Activated naive CD4-positive, alpha-beta T cell treated with Interleukin-2 at 50 U/mL for 16 hours (primary cell): Measurements from ENCODE around the gene UQCC5.

Source experiments
- DNase-seq: peaks from one replicate; pipeline ENCODE4 v3.0.0-alpha.2; 2020

The UQCC5 gene

DNA sequence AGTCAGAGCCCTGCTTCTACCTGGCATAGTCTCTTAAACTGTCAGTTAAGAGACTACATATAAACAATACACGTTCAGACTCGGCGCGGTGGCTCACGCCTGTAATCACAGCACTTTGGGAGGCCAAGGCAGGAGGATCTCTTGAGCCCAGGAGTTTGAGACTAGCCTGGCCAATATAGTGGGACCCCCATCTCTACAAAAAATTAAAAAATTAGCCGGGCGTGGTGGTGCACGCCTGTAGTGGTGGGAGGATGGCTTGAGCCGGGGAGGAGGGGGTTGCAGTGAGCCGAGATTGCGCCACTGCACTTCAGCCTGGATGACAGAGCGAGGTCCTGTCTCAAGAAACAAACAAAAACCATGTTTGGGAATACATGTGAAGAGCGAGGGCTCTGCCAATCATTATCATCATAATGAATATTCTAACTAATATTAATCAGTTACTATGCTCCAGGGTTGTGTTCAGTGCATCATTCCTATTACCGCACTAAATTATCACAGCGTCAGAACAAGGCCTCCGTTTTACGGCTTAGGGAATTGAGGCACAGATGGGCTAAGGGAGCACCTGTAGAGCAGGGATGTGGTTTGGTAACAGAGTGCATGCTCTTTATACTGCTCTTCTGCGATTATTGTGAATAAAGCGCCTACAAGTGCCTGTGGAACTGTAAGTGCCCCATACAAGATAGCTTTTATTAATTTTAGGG lies 844 bp upstream of the UQCC5 start:
- no peak for DNase-seq

DNA sequence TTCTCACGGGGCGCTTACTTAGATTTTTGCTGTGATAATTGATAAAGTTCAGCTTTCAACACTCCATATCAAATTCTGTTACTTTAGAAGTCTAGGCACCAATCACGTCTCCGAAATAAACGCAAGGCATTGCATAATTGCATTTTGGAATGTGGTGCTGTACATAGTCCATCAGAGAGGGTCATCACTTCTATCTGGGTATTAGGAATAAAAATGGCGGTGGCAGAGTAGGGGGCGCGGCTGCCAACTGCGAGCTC lies 365 bp upstream of the UQCC5 start:
- no peak for DNase-seq

DNA sequence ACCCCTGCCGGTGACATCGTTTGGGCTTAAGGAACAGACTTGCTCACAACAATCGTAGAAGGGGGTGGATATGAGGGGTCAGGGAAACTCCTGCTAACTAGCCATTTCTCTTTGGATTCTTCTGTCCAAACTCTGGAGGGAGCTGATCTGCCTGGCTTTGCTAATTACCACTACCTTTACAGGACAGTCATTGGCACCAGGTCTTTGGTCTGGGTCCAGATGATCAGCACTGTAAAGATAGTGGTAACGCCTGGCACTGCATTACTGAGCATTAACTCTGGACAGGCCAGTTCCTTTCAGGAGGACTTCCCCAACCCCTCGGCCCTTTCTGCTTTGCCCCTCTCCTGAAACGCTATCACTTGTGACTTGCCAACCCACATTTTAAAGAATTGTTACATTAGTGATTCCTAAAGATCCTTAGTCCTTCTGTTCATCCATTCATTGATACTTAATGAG lies 788 bp downstream of the UQCC5 start:
- DNase-seq, result no peak

DNA sequence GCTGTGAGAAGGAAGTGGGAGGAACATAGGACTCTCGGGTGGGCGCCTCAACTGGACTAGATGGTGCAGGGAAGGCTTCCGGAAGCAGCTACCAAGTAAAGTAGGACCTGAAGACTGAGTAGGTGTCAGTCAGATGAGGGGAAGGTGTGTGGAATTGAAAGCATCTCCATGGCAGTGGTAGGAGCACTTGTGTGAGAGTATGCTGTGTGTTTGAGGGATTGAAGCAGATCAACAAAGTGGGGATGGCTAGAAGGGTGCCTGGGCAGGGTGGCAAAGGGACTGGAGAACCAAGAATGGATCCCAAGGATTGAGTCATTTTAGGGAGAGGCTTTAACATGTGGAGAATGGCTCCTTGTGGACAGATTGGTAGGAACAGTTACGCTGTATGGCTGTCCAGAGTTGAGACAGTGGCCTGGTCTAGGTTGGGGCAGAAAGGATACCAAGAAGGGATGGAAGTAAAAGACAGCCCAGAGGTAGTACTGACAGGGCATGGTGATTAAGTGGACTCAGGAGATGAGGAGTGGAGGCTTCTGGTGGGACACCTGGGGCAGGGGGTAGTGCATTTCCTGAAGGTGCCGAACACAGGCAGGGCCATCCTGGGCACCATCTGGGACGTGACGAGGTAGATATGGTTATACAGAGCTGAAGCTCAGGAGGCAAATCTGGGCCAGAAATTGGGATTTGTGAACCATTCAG lies 1.5 kb downstream of the UQCC5 start:
- DNase-seq, result no peak

DNA sequence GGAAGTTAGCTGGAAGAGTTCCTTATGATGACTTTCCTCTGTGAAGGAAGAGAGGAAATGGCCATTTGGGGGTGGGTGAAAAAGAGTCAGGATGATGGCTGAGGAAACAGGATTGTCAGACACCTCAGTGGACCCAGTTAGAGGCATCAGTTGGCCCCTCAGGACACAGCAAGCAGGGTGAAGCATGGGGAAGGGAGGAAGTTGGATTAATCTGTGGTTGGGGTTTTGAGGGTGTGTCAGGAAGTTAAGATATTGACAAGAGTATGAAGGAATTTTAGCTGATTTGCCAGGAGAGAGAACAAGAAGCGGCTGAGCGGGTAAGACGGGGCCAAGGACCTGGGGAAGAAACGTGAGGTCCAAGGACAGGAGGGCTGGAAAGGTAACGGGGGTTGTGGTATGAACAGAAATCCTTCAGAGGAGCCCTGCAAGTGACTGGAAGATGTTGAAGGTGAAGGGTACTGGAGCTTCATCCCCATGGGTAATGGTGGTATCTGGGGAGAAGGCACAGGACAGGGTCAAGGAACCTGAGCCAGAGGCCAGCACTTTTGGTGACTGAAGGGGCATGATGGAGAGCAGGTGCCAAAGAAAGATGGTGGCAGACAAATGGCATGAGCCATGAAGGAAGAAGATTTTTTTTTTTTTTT lies 2.7 kb downstream of the UQCC5 start:
- no peak for DNase-seq

DNA sequence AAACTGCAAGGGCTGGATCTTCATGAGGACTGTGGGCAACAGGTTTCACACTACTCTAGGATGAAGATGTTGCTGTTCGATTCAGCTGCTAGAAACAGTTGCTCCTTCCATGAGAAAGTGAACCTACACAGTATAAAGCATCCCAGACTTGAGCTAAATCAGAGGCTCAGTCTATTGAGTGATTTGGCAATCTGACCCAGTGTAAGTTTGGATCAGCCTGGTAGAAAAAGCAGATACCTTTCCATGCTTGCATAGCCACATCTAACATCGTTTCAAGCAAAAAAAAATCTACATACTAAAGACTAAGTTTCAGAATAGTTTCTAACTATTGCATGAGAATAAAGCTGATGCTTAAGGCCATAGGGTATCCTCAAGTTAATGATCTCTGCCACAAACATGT lies 4.6 kb downstream of the UQCC5 start:
- no peak for DNase-seq

DNA sequence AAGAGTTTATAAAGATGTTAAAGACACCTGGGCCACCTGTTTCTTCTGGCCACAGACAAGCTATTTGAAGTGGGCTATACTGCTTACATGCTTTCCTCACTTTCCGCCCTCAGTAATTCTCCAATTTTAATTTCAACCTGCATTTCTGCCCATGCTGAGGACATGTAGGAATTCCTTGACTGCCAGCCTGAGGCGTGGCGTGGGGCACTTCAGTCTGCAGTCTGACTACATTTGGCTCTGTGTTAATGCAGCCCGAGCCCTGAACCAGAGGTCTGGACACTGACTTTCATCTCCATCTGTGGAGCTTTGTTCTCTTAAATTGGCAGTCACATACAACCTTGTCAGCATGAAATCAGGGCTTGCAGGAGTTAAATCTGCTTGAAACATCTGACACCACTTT lies 8.5 kb downstream of the UQCC5 start:
- DNase-seq, result no peak

DNA sequence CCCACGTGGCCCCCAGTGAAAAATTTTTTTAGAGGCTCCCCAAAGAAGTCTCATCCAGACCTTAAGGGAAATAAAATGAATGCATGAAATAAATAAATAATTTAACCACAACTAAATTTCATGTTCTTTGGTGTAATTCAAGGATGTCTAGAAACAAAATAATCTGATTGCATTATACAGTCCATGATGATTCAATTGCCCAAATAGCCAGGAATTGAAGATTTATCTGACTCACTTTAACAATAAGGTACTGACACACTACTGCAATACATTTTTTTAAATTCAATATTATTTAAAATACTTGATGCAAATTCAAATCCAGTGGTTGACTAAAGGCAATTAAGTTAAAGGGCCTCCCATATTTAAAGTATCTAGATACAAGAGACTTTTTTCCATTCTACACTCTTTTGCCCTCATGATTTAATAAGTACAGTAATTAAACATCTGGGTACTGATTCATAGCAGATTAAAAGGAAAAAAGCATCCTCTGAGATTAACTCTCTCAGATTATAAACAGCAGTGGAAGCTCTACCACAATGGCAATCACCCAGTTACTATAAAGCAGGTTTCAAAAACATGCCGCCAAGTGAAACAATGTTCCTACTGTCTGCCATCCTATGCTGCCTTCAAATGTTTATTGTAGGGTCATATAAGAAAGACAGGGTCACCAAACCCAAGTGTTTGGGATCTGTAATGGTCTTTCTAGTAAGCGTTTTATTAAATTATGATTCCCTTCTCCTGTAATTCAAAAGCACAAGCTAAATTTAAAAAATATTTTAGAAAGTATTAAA lies 9.9 kb downstream of the UQCC5 start:
- no peak for DNase-seq

DNA sequence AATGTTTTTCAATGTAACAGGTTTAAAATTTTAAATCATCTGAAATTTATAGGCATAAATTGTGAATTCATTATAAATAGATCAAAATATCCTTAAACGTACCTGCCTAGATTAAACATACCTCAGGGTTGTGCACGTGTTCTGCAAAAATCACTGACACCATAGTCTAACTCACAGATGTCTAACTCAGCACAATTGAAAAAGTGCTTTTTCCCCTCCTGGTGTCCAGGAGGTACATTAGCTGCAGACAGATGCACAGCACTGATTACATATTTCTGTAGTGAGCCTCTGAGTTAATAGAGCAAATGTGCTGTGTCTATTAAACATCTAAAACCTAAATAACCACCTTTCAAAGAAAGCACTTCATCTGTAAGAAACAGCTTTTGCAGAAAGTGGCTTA lies 10.7 kb downstream of the UQCC5 start:
- DNase-seq, result no peak

DNA sequence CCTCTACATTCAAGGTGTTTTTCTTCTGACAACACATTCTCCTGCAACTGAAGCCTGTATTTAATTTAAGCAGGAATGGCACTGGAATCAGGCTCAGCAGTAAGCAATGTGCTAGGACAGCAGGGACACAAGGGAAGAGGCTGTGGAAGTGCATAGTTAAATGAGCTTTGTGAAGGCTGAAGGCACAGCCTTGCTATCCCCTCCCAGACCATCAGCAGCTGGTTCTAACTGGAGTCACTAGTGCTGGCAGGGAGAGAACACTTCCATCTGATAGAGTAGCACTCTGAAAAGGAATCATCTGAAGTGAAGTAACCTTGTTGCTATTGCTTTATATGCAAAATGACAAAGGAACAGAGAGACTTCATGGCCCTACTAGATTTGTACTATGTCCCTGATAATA lies 14.7 kb downstream of the UQCC5 start:
- no peak for DNase-seq

DNA sequence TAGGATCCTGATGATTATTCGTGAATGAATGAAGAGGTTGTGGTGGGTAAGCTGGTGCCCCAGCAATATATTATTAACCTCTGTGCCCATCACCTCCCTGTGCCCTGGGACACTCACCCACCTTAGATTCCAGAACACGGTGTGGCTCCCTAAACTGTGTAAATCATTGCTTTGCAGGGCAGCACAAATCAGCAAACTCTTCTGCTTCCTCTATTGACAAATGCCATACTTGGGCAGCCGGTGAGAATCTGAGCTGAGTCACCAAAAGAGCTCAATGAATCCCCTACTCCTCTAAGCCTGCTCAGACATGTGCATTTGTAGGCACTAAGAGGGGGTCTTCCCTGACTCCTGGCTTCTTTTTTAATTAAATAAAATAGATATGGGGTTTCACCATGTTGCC lies 15.7 kb downstream of the UQCC5 start:
- DNase-seq, result no peak

DNA sequence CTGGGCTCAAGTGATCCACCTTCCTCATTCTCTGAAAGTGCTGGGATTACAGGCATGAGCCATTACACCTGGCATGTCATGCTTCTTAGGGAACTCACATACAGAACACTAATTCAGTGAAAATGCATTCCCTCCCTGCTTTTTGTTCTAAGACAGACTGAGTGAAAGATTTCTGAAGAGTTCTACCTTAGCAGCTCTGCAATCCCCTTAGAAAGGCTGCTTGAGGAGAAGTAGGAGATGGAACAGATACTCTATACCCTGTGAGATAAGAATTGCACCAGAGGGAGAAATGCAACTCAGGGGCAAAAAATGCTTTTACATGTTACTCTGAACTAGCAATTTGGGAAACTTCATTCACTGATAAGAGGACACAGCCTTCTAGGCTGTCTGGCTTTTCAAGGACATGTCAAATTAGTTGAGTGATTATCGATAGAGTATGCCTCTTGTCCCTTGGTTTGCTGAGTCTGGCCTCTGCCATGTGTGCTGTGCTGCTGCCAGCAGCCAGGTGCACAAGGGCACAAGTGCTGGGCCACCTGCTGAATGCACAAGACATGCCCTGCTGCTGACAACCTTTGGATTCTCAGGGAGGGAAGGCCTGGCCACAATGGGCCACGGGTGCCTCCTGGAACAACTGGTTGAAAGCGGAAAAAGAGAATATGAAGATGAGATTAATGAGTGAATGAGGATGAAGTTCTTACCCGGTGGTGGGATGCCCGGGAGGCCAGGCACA lies 17.8 kb downstream of the UQCC5 start:
- DNase-seq, result no peak

DNA sequence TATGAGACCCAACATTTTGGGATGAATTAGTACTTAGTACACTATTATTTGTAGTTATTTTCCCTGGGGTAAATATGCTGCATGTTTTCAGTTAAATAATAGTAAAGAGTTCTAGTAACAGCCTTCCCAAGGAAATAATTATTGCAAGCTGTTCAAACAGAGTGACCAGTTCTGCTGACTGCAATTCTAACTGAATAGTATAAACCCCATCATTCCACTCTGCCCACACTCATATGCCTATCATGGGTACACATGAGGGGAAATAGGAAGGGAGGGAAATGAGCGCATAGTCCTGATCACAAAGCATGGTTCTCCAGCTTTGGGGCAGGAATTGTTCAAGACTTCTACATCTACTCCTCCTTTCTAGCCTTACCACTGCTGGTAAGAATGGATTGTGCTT lies 18.7 kb downstream of the UQCC5 start:
- DNase-seq, result no peak

DNA sequence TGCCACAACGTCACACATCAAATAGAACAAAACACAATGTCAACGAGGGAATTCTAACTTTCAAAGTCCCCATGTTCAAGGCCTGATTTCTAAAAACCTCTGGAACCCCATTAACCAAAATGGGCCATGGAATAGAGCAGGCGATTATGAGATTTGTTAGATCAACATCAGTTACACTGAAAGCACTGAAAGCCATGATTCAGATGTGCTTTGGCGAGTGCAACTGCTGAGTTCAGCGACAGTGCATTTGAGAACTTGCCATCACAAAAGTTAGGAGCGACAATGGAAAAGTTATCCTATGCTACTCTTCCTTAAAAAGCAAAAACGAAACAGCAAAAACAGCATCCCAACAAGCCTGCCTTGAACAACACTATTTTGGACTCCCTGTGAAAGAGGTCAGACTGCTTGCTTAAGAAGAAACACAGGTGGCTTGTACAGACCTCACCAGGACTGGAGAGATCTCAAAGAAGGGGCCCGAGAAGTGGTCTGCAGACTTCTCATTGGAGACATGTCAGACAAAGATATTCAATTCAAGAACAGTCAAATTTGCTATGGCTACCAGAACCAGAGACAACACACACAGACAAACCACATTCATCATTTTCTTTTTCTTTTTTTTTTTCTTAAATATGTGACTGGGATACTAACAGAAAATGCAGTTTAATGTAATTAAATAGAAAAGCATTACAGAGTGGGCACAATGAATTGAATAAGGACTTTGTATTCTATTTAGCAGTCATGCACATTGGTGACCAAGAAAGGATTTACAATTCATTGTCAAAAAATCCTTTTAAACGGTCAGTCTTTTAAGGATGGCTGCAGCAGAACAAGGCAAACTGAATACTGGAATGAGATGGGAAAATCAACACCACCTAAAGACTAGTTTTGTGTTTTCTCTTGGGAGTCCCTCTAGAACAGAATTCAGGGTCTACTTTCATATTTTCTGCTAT lies 20.9 kb downstream of the UQCC5 start:
- no peak for DNase-seq

DNA sequence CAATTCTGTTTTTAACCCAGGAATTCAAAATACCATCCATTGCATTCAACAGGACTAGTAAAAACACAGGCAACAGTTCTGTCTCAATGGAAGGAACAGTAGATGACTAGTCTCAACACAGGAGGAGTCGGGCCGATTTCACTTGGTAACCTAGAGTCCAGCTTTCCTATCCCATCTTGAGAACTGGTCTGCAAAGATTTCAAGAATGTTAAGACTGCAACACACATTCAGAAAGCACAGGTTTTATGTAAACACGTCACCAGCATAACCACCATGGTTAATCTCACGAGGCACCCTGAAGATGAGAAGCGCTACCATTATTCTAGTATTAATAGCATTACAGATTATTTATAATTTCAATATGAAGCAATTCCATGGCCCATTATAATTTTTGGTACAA lies 22.0 kb downstream of the UQCC5 start:
- no peak for DNase-seq

DNA sequence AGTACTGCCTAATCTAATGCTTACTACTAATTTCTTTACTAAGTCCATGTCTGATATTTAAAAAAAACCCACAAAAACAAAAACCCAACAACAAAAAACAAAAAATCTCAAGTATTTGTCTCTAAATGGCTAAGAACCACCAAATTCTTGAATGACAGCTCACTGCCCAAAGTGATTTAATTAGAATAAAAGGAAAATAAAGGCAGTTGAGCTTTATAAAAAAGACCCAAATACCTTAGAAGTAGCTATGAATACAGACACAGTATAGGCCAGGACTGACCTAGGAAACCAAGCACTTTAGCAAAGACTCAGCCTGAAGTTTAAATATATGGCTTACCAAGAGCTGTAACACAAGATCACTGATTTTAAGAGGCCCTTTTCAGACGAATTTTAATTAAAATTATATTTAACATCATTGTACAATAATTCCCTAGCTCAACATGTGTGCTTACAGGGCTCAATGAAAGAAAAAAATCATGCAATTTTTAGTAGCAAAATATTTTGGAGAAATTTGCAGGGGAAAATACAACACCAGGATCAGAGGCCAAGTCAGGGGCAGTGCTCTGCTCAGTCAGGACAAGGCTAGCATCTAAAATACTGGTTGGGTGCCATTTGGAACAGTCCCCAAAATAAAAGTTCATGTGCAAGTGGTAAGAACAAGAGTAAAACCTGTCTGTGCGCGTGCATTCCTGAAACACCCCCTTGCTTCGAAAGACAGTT lies 24.8 kb downstream of the UQCC5 start:
- no peak for DNase-seq

DNA sequence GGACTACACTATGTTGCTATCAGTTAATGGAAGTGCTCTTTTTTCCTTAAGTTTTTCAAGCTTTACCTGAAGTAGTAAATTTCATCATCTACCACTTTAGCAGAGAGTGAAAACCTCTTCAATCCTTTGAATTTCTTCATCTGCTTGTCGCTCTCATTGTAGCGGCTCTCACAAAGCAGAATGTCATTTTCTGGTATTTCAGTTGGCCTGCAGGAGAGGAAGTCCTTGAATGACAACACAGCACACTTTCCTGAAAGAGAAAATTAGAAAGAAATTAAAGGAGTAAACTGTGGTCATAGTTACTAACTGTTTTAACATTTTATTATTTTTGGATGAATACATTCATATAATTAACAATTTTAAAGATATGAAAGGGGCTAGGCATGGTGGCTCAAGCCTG lies 27.6 kb downstream of the UQCC5 start:
- DNase-seq, result no peak

DNA sequence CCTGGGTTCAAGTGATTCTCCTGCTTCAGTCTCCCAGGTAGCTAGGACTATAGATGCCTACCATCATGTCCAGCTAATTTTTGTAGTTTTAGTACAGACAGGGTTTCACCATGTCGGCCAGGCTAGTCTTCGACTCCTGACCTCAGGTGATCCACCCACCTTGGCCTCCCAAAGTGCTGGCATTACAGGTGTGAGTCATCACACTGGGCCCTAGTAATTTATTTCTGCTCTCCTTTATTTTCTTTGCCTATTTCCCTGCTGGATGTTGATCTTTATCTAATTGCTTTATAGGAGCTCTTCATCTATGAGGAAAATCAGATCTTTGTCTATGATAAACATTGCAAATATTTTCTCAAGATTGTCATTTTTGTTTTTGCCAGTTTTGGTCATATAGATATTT lies 31.7 kb downstream of the UQCC5 start:
- DNase-seq, result no peak

DNA sequence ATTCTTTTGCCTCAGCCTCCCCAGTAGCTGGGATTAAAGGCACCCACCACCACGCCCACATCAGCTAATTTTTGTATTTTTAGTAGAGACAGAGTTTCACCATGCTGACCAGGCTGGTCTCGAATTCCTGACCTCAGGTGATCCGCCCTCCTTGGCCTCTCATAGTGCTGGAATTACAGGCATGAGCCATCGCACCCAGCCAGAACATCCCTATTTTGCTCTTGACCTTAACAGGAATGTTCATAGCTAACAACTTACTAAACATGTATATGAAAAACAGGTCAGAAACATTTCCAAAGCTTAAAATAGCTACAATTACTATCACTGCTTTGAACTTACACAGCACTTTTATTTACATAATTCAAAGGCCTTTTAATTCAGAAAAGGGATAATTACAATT lies 33.7 kb downstream of the UQCC5 start:
- no peak for DNase-seq

DNA sequence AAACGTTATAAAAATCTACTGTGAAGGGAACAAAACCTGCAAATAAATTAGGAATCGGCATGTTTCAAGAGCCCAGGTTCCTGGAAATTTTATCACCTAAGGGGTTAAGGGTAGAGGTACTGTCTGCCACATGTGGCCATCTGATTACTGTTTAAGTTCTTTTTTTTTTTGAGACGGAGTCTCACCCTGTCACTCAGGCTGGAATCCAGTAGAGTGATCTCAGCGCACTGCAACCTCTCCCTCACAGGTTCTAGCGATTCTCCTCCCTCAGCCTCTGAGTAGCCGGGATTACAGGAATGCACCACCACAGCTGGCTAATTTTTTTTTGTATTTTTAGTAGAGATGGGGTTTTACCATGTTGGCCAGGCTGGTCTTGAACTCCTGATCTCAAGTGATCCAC lies 35.8 kb downstream of the UQCC5 start:
- no peak for DNase-seq
